Stomach (tissue), 9 donors: Measurements from ENCODE around the gene MTA2. TPM values are rescaled to one million over a fixed set of nuclear protein-coding genes. Genes with fewer than 3 reads are reported as not detected.
"Not testable (repeated sequence)": the region's sequence is repeated elsewhere in the genome, so short reads cannot be mapped to it uniquely, and the experiment has no call there.

Source experiments
- DNase-seq, 2 donors: peaks; one replicate each; pipeline versions ENCODE4 v3.0.0 to v3.0.0-alpha.2; 2013 to 2019
- H3K27ac ChIP-seq, 5 donors: fragments of 200-600 bp in 4 of 5; sonication (generic) in 4 of 5; one replicate each; pipeline ENCODE4 v1.5.1; 2013 to 2019; ENCODE audit warnings: mild to moderate bottlenecking in 1 of 5, moderate library complexity in 1 of 5
- H3K27me3 ChIP-seq, 3 donors: fragments of 200-600 bp; sonication (generic); one replicate each; pipeline ENCODE4 v1.5.1; 2017 to 2019; ENCODE audit warnings: mixed run types in 1 of 3
- H3K36me3 ChIP-seq, 4 donors: fragments of 200-600 bp; sonication (generic); 1 replicate in 3 of 4; 2 replicates in 1 of 4; pipeline ENCODE4 v1.5.1; 2016 to 2019
- H3K4me1 ChIP-seq, 4 donors: fragments of 200-600 bp; sonication (generic); one replicate each; pipeline ENCODE4 v1.5.1; 2016 to 2019
- H3K4me3 ChIP-seq, 4 donors: fragments of 200-600 bp; sonication (generic) in 3 of 4; one replicate each; pipeline ENCODE4 v1.5.1; 2016 to 2019; ENCODE audit warnings: mild to moderate bottlenecking in 1 of 4
- H3K9me3 ChIP-seq, 4 donors: fragments of 200-600 bp; sonication (generic); one replicate each; pipeline ENCODE4 v1.5.1; 2016 to 2019
- CTCF ChIP-seq, 7 experiments: fragments of 450-650 bp in 4 of 7; fragments of 200-600 bp in 3 of 7; sonication (generic) in 3 of 7; IDR thresholded peaks; one replicate each; pipeline ENCODE4 v1.5.1; 2016 to 2019; ENCODE audit warnings: antibody characterized with exemption in 7 of 7, control low read depth in 2 of 7, mild to moderate bottlenecking in 1 of 7
- EP300 ChIP-seq: sonication (generic); formaldehyde crosslinking; IDR thresholded peaks from one replicate; pipeline ENCODE4 v1.6.1; 2017; ENCODE audit warnings: antibody characterized with exemption
- POLR2A ChIP-seq, 4 donors: fragments of 450-650 bp; IDR thresholded peaks; one replicate each; pipeline ENCODE4 v1.6.1; 2016; ENCODE audit warnings: antibody characterized with exemption in 4 of 4, control low read depth in 2 of 4, mild to moderate bottlenecking in 1 of 4, moderate library complexity in 1 of 4
- POLR2AphosphoS5 ChIP-seq, 3 donors: sonication (generic); formaldehyde crosslinking; IDR thresholded peaks; one replicate each; pipeline ENCODE4 v1.6.1; 2016; ENCODE audit warnings: antibody characterized with exemption in 3 of 3
- WGBS, 5 donors: extraction: QIAGEN DNeasy Blood & Tissue Kit in 3 of 5; methylation state at CpG; one replicate each; pipeline versions ENCODE4 v1.1.5 to v1.1.7; 2013 to 2018; 5-methylcytosine and 5-hydroxymethylcytosine counted together
- intact Hi-C: fragments of 100-400 bp; cut with DNase I; formaldehyde crosslinking; loops from one replicate; pipeline ENCODE4 v1.15.1; 2023; ENCODE audit warnings: low total_unique reads
- polyA plus RNA-seq, 3 donors: library from polyadenylated mRNA; stranded (reverse); fragments of 200-250 nt; gene quantifications; one replicate each; pipeline ENCODE4 v1.2.3, GENCODE V29; 2013
- total RNA-seq, 5 donors: library from RNA; depleted of rRNA; stranded (reverse); fragments of >200 nt; gene quantifications; one replicate each; pipeline versions ENCODE4 v1.1.0 to v1.2.3, GENCODE V29; 2014 to 2016
- donor health status: healthy with polysubstance abuse.
- donor health status: Bipolar disorder and iron deficiency.
- donor health status: healthy.

Gene MTA2
- total and polyA plus RNA-seq, 8 donors: 32.8 to 110 (median 56.5) TPM

DNA sequence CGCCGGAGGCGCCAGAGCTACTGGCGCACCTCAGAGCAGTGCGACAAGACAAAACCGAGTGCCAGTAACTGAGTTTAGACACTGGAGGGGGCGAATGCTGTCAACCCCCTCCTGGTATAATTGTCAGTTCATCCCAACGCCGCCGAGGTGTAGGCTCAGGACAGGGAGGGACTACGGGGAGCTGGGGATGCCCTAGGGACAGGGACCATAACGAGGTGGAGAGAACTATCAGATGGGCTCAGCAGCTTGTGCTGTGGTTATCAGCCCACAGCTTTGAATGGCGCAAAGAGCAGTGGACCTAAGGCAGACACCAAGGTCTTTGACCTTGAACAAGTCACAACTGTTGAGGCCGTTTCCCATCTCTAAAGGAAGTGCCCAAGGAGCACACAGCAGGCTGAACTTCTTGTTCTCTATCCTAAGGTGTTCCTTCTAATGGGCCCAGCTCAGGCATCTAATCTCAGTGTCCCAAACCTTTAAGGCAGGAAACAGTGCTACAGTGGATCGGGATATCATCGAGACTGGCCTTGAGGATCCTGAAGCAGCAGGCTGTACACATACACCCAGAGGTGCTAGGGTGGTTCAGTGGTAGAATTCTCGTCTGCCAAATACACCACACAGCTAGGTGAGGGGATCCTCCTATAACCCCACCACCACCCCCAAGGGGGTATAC lies 9.4 kb downstream of the MTA2 start:
- H3K27me3 ChIP-seq: no peaks in the 10 kb centered on the region
- 11 to 14% (median 13%) methylated on average over 12 to 17 of the region's 17 CpGs for whole genome bisulfite sequencing, 5 donors
- TF ChIP-seq POLR2AphosphoS5 (IDR thresholded peaks at IDR 0.05) (no peak), EP300 (no peak), CTCF (IDR thresholded peaks at IDR 0.05) (no peak), POLR2A (IDR thresholded peaks at IDR 0.05) (no peak)
- H3K36me3 ChIP-seq: peaks cover 41 to 62% (median 56%) of the 10 kb centered on the region in 4 donors
- H3K4me3 ChIP-seq: peak overlapping the region; percentile 66 to 87 (median 68)
- DNase-seq: no peak
- H3K27ac ChIP-seq: peak overlapping the region; percentile 78 to 100 (median 97)
- no peaks in the 10 kb centered on the region for H3K9me3 ChIP-seq
- peaks cover 43 to 68% (median 50%) of the 10 kb centered on the region in 4 donors for H3K4me1 ChIP-seq
- intact Hi-C loops: no loop called here

GRCh38 chr11:62591448-62592145 lies 10.1 kb downstream of the MTA2 start, which contains the start of gene TUT1:
Gene TUT1, minus strand, starts transcription at chr11:62591523. Its CDS starts 38 bp downstream, at chr11:62591485.
- Histone ChIP-seq H3K27ac (peak within 1 kb of the TSS; percentile 87 to 100 (median 97)), H3K36me3 (peaks cover 35 to 61% (median 55%) of the 10 kb centered on the region in 4 donors), H3K9me3 (no peaks in the 10 kb centered on the region), H3K4me3 (peak within 1 kb of the TSS; percentile 66 to 87 (median 68)), H3K4me1 (peaks cover 43 to 67% (median 53%) of the 10 kb centered on the region in 4 donors), H3K27me3 (no peaks in the 10 kb centered on the region)
- peak; percentile 97 to 99 for DNase-seq
- intact Hi-C loops: no loop called here
- 0 to 1% (median 0%) methylated on average over 39 to 58 of the region's 58 CpGs for WGBS, 5 donors
- TF ChIP-seq POLR2AphosphoS5 (IDR thresholded peaks at IDR 0.05) (peak; percentile 96 to 99 (median 98)), POLR2A (IDR thresholded peaks at IDR 0.05) (peak in 1 of 4 donors; percentile 64), EP300 (no peak), CTCF (IDR thresholded peaks at IDR 0.05) (peak in 1 of 7 experiments; percentile 10)

DNA sequence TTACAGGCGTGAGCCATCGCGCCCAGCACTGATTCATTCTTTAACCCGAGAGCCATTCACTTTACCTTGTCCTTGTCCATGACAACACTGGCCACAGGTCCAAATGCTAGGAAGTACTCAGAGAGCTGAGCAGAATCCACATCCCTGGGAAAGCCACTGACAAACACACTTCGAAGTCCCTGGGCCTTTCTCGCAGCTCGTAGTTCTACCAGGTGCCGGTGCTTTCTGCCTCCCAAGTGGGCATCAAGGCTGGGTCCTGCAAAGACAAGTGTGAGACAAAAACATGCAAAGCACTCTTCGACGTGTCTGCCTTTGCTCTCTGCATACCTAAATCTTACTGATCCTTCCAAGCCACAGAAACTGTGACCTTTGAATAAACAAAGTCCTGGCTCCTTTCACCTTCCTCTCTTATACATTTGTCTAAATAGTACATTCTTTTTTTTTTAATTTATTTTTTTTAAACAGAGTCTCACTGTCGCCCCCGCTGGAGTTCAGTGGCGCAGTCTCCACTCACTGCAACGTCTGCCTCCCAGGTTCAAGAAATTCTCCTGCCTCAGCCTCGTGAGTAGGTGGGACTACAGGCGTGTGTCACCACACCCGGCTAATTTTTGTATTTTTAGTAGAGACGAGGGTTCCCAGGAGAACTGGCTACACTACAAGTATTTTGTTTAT lies 12.6 kb downstream of the MTA2 start:
- no peaks in the 10 kb centered on the region for H3K9me3 ChIP-seq
- H3K27ac ChIP-seq: peak overlapping the region in 4 of 5 donors; percentile 32 to 98 (median 58)
- peaks cover 43 to 70% (median 52%) of the 10 kb centered on the region in 4 donors for H3K4me1 ChIP-seq
- WGBS, 5 donors: 54 to 63% (median 60%) methylated on average over 18 of the region's 18 CpGs
- DNase-seq: peak in 1 of 2 donors; percentile 32
- no peaks in the 10 kb centered on the region for H3K27me3 ChIP-seq
- TF ChIP-seq EP300: no peak
- TF ChIP-seq POLR2AphosphoS5 (IDR thresholded peaks at IDR 0.05): no peak
- no peak for TF ChIP-seq POLR2A (IDR thresholded peaks at IDR 0.05)
- no peak for TF ChIP-seq CTCF (IDR thresholded peaks at IDR 0.05)
- no peak overlapping the region for H3K4me3 ChIP-seq
- intact Hi-C loops: no loop called here
- H3K36me3 ChIP-seq: peaks cover 24 to 54% (median 53%) of the 10 kb centered on the region in 4 donors

- DNase-seq, H3K4me3 ChIP-seq, H3K27ac ChIP-seq, H3K27me3 ChIP-seq, H3K9me3 ChIP-seq, intact Hi-C loops: not testable (repeated sequence)
- WGBS, 5 donors: 84 to 97% (median 92%) methylated on average over 7 of the region's 7 CpGs
- Histone ChIP-seq H3K36me3 (peaks cover 29 to 83% (median 75%) of the 10 kb centered on the region in 4 donors), H3K4me1 (peaks cover 14 to 41% (median 29%) of the 10 kb centered on the region in 4 donors)
Measured at GRCh38 chr11:62585356-62585755, 16.3 kb downstream of the MTA2 start.

- intact Hi-C loops, H3K27me3 ChIP-seq, H3K9me3 ChIP-seq, DNase-seq, H3K27ac ChIP-seq, H3K4me3 ChIP-seq: not testable (repeated sequence)
- Histone ChIP-seq H3K36me3 (peaks cover 34 to 96% (median 89%) of the 10 kb centered on the region in 4 donors), H3K4me1 (peaks cover 0 to 16% (median 7%) of the 10 kb centered on the region in 4 donors)
- WGBS, 5 donors: 91 to 99% (median 98%) methylated on average over 4 of the region's 4 CpGs
Measured at GRCh38 chr11:62581735-62582134, 19.9 kb downstream of the MTA2 start.
